SK-N-SH (cell line): ENCODE results near the gene COX14. TPM values are rescaled to one million over a fixed set of nuclear protein-coding genes. Genes with fewer than 3 reads are reported as not detected.

ENCODE experiments used
- CTCF ChIA-PET: fragments of 300-600, 350-600 bp; formaldehyde crosslinking; extraction: SDS; loops from one replicate; lab custom pipeline; 2021; lab: Yijun Ruan, JAX
- POLR2A ChIA-PET: fragments of 350-600 bp; sonication (Branson Sonifier 250); formaldehyde crosslinking; extraction: SDS; loops from one replicate; lab custom pipeline; 2020; ENCODE audit warnings: antibody characterized with exemption, inconsistent platforms; lab: Yijun Ruan, JAX
- DNase-seq: peaks from one replicate; pipeline ENCODE4 v3.0.0; 2012
- H2AFZ ChIP-seq: fragments of 200-600 bp; sonication (generic); 2 replicates; pipeline ENCODE4 v1.8.1; 2016; ENCODE audit warnings: antibody characterized with exemption, mild to moderate bottlenecking, low read depth
- H3F3A ChIP-seq: fragments of 200-600 bp; sonication (generic); replicated peaks from 2 replicates; pipeline ENCODE3; 2016; ENCODE audit warnings: antibody characterized with exemption, mild to moderate bottlenecking; ENCODE audit not compliant: insufficient read depth
- H3K27ac ChIP-seq, 2 experiments: fragments of 200-500 bp in 1 of 2; fragments of 200-600 bp in 1 of 2; sonication (Bioruptor generic) in 1 of 2; sonication (generic), shearing (Covaris generic) in 1 of 2; 2 replicates each; pipeline versions ENCODE4 v1.5.1 to v1.6.1; 2014 to 2016; ENCODE audit warnings: low read depth in 2 of 2, inconsistent platforms in 1 of 2, low read length in 1 of 2, mild to moderate bottlenecking in 1 of 2, mixed read lengths in 1 of 2
- H3K27me3 ChIP-seq: fragments of 200-600 bp; sonication (generic), shearing (Covaris generic); 2 replicates; pipeline ENCODE4 v1.6.1; 2016; ENCODE audit warnings: mixed run types; ENCODE audit not compliant: insufficient read depth
- H3K36me3 ChIP-seq, 2 experiments: fragments of 200-500 bp in 1 of 2; fragments of 200-600 bp in 1 of 2; sonication (Bioruptor generic) in 1 of 2; sonication (generic) in 1 of 2; replicated peaks in 1 of 2; 2 replicates each; pipeline versions ENCODE3 to v1.5.1; 2014 to 2016; ENCODE audit warnings: low read length in 1 of 2, mild to moderate bottlenecking in 1 of 2; ENCODE audit not compliant: insufficient read depth in 2 of 2, control insufficient read depth in 1 of 2
- H3K4me1 ChIP-seq, 2 experiments: fragments of 200-500 bp in 1 of 2; fragments of 200-600 bp in 1 of 2; sonication (Bioruptor generic) in 1 of 2; sonication (generic), shearing (Covaris generic) in 1 of 2; 2 replicates each; pipeline versions ENCODE4 v1.5.1 to v1.6.1; 2014 to 2016; ENCODE audit warnings: low read depth in 1 of 2, low read length in 1 of 2, mixed run types in 1 of 2; ENCODE audit not compliant: insufficient read depth in 2 of 2, control insufficient read depth in 1 of 2
- H3K4me2 ChIP-seq: fragments of 200-600 bp; sonication (generic), shearing (Covaris generic); 2 replicates; pipeline ENCODE4 v1.6.1; 2017; ENCODE audit warnings: mixed run types
- H3K4me3 ChIP-seq, 2 experiments: fragments of 200-500 bp in 1 of 2; fragments of 200-600 bp in 1 of 2; sonication (Bioruptor generic) in 1 of 2; sonication (generic), shearing (Covaris generic) in 1 of 2; 2 replicates each; pipeline versions ENCODE4 v1.5.1 to v1.8.1; 2014 to 2016; ENCODE audit warnings: low read depth in 2 of 2, inconsistent platforms in 1 of 2, low read length in 1 of 2, mild to moderate bottlenecking in 1 of 2, mixed read lengths in 1 of 2, moderate library complexity in 1 of 2
- H3K79me2 ChIP-seq: fragments of 200-600 bp; sonication (generic); 2 replicates; pipeline ENCODE4 v1.8.1; 2017; ENCODE audit warnings: mild to moderate bottlenecking; ENCODE audit not compliant: insufficient read depth
- H3K9ac ChIP-seq: fragments of 200-600 bp; sonication (generic); 2 replicates; pipeline ENCODE4 v1.6.1; 2017; ENCODE audit warnings: mixed run types
- H3K9me2 ChIP-seq: fragments of 200-600 bp; sonication (generic); 2 replicates; pipeline ENCODE4 v1.6.1; 2017; ENCODE audit warnings: mixed run types
- H3K9me3 ChIP-seq: fragments of 200-600 bp; sonication (generic); 2 replicates; pipeline ENCODE4 v1.6.1; 2017; ENCODE audit warnings: mixed run types, mild to moderate bottlenecking, moderate library complexity
- H4K20me1 ChIP-seq: fragments of 200-600 bp; sonication (generic); 2 replicates; pipeline ENCODE4 v1.6.1; 2017; ENCODE audit warnings: mild to moderate bottlenecking, mixed run types; ENCODE audit not compliant: insufficient read depth
- CHD2 ChIP-seq: fragments of 150-350 bp; IDR thresholded peaks from 2 replicates; pipeline ENCODE4 v1.6.1; 2018; ENCODE audit warnings: low read length; ENCODE audit not compliant: partially characterized antibody
- EZH2phosphoT487 ChIP-seq: fragments of 200-600 bp; sonication (generic); IDR thresholded peaks from 2 replicates; pipeline ENCODE4 v1.6.1; 2017; ENCODE audit warnings: low read depth, mixed run types, mild to moderate bottlenecking, antibody characterized with exemption, moderate library complexity, borderline replicate concordance
- GATA2 ChIP-seq: sonication (generic); formaldehyde crosslinking; IDR thresholded peaks from 2 replicates; pipeline ENCODE4 v1.5.0; 2020; ENCODE audit warnings: mild to moderate bottlenecking, missing genetic modification reagents
- JUND ChIP-seq: IDR thresholded peaks from 2 replicates; pipeline ENCODE4 v1.4.0; 2012
- MEF2A ChIP-seq: IDR thresholded peaks from 2 replicates; pipeline ENCODE4 v1.4.0; 2012; ENCODE audit warnings: low read depth, borderline replicate concordance
- NRF1 ChIP-seq: IDR thresholded peaks from 2 replicates; pipeline ENCODE4 v1.6.1; 2012; ENCODE audit warnings: low read depth, mild to moderate bottlenecking, low read length
- POLR2AphosphoS5 ChIP-seq: IDR thresholded peaks from 2 replicates; pipeline ENCODE4 v1.6.1; 2012; ENCODE audit warnings: low read depth, low read length
- RCOR1 ChIP-seq: fragments of 150-350 bp; IDR thresholded peaks from 2 replicates; pipeline ENCODE4 v1.6.1; 2017; ENCODE audit warnings: antibody characterized with exemption, low read length
- RXRA ChIP-seq: IDR thresholded peaks from 2 replicates; pipeline ENCODE4 v1.4.0; 2012; ENCODE audit warnings: low read depth, mild to moderate bottlenecking, borderline replicate concordance
- SIN3A ChIP-seq: IDR thresholded peaks from 2 replicates; pipeline ENCODE4 v1.6.1; 2012; ENCODE audit warnings: low read depth, mild to moderate bottlenecking, low read length, moderate library complexity, borderline replicate concordance
- TAF1 ChIP-seq: IDR thresholded peaks from 2 replicates; pipeline ENCODE4 v1.6.1; 2012; ENCODE audit warnings: low read depth, mild to moderate bottlenecking, low read length, moderate library complexity, borderline replicate concordance
- WGBS: methylation state at CpG from one replicate; pipeline ENCODE4 v1.1.6; 2017; ENCODE audit warnings: low lambda C conversion rate; 5-methylcytosine and 5-hydroxymethylcytosine counted together
- polyA plus RNA-seq, 3 experiments: library from polyadenylated mRNA; depleted of rRNA; stranded (reverse); fragments of >200 nt; gene quantifications; 2 replicates each; pipeline ENCODE4 v1.2.3, GENCODE V29; 2012
- TF ChIP-seq, protein P1 (sequence below): fragments of 150-350 bp; IDR thresholded peaks from 2 replicates; pipeline ENCODE4 v1.6.1; 2017; ENCODE audit warnings: antibody characterized with exemption, low read length, low read depth, borderline replicate concordance
- TF ChIP-seq, protein P2 (sequence below): IDR thresholded peaks from 2 replicates; pipeline ENCODE4 v1.6.1; 2012; ENCODE audit warnings: mild to moderate bottlenecking, low read depth, low read length, moderate library complexity
- TF ChIP-seq, protein P3 (sequence below): IDR thresholded peaks from 2 replicates; pipeline ENCODE4 v1.4.0; 2012; ENCODE audit warnings: low read depth, borderline replicate concordance
- TF ChIP-seq, protein P4 (sequence below): fragments of 200-600 bp; sonication (generic); IDR thresholded peaks from 2 replicates; pipeline ENCODE4 v1.6.1; 2017; ENCODE audit warnings: antibody characterized with exemption, mild to moderate bottlenecking, moderate library complexity
- TF ChIP-seq, protein P5 (sequence below): IDR thresholded peaks from 2 replicates; pipeline ENCODE4 v1.4.0; 2012; ENCODE audit warnings: low read depth, borderline replicate concordance

Gene COX14
- polyA plus RNA-seq, 1 of the 3 experiments (the other 2 are of a cell fraction) = 204 TPM

DNA sequence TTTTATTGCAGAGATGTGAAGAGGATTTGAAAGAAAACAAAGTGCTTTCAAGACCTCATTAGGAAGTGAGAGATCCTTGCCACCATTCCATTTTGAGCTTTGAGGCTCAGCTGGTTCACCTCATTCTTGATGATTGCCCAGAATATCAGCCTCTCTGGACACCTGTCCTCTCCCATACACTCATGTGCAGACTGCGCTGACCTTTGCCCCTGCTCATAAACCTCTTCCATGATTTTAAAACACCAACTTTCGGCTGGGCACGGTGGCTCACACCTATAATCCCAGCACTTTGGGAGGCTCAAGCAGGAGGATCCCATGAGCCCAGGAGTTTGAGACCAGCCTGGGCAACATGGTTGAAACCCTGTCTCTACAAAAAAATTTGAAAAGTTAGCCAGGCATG is 8.9 kb downstream of the COX14 start:
- Histone ChIP-seq H4K20me1 (no peaks in the 10 kb centered on the region), H2AFZ (no peak overlapping the region), H3K9me3 (no peaks in the 10 kb centered on the region), H3K27ac (no peak overlapping the region), H3K9ac (no peak overlapping the region), H3K4me1 (no peaks in the 10 kb centered on the region), H3K79me2 (peaks cover 44% of the 10 kb centered on the region), H3K9me2 (no peaks in the 10 kb centered on the region), H3K4me3 (no peak overlapping the region), H3K27me3 (no peaks in the 10 kb centered on the region), H3K36me3 (peaks cover 15 to 26% of the 10 kb centered on the region in 2 experiments), H3F3A (peaks cover 5% of the 10 kb centered on the region), H3K4me2 (no peak overlapping the region)
- POLR2A ChIA-PET = interaction anchor here (1.1 kb wide), 1 partner anchor 9 kb away, joined by 3 read pairs; the partner anchor contains the start of gene COX14
- no peak for DNase-seq
- 96% methylated on average over 3 of the region's 3 CpGs for WGBS
- TF ChIP-seq, protein P1, sequence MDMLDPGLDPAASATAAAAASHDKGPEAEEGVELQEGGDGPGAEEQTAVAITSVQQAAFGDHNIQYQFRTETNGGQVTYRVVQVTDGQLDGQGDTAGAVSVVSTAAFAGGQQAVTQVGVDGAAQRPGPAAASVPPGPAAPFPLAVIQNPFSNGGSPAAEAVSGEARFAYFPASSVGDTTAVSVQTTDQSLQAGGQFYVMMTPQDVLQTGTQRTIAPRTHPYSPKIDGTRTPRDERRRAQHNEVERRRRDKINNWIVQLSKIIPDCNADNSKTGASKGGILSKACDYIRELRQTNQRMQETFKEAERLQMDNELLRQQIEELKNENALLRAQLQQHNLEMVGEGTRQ = no peak
- TF ChIP-seq MEF2A = no peak
- TF ChIP-seq TAF1 = no peak
- no peak for TF ChIP-seq GATA2 (CRISPR knock-in tag)
- no peak for TF ChIP-seq RCOR1
- no peak for TF ChIP-seq RXRA
- TF ChIP-seq, protein P2, sequence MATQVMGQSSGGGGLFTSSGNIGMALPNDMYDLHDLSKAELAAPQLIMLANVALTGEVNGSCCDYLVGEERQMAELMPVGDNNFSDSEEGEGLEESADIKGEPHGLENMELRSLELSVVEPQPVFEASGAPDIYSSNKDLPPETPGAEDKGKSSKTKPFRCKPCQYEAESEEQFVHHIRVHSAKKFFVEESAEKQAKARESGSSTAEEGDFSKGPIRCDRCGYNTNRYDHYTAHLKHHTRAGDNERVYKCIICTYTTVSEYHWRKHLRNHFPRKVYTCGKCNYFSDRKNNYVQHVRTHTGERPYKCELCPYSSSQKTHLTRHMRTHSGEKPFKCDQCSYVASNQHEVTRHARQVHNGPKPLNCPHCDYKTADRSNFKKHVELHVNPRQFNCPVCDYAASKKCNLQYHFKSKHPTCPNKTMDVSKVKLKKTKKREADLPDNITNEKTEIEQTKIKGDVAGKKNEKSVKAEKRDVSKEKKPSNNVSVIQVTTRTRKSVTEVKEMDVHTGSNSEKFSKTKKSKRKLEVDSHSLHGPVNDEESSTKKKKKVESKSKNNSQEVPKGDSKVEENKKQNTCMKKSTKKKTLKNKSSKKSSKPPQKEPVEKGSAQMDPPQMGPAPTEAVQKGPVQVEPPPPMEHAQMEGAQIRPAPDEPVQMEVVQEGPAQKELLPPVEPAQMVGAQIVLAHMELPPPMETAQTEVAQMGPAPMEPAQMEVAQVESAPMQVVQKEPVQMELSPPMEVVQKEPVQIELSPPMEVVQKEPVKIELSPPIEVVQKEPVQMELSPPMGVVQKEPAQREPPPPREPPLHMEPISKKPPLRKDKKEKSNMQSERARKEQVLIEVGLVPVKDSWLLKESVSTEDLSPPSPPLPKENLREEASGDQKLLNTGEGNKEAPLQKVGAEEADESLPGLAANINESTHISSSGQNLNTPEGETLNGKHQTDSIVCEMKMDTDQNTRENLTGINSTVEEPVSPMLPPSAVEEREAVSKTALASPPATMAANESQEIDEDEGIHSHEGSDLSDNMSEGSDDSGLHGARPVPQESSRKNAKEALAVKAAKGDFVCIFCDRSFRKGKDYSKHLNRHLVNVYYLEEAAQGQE = no peak
- no peak for TF ChIP-seq JUND
- no peak for TF ChIP-seq SIN3A
- TF ChIP-seq, protein P3, sequence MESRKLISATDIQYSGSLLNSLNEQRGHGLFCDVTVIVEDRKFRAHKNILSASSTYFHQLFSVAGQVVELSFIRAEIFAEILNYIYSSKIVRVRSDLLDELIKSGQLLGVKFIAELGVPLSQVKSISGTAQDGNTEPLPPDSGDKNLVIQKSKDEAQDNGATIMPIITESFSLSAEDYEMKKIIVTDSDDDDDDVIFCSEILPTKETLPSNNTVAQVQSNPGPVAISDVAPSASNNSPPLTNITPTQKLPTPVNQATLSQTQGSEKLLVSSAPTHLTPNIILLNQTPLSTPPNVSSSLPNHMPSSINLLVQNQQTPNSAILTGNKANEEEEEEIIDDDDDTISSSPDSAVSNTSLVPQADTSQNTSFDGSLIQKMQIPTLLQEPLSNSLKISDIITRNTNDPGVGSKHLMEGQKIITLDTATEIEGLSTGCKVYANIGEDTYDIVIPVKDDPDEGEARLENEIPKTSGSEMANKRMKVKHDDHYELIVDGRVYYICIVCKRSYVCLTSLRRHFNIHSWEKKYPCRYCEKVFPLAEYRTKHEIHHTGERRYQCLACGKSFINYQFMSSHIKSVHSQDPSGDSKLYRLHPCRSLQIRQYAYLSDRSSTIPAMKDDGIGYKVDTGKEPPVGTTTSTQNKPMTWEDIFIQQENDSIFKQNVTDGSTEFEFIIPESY = no peak
- no peak for TF ChIP-seq CHD2
- TF ChIP-seq EZH2phosphoT487 = no peak
- TF ChIP-seq, protein P4, sequence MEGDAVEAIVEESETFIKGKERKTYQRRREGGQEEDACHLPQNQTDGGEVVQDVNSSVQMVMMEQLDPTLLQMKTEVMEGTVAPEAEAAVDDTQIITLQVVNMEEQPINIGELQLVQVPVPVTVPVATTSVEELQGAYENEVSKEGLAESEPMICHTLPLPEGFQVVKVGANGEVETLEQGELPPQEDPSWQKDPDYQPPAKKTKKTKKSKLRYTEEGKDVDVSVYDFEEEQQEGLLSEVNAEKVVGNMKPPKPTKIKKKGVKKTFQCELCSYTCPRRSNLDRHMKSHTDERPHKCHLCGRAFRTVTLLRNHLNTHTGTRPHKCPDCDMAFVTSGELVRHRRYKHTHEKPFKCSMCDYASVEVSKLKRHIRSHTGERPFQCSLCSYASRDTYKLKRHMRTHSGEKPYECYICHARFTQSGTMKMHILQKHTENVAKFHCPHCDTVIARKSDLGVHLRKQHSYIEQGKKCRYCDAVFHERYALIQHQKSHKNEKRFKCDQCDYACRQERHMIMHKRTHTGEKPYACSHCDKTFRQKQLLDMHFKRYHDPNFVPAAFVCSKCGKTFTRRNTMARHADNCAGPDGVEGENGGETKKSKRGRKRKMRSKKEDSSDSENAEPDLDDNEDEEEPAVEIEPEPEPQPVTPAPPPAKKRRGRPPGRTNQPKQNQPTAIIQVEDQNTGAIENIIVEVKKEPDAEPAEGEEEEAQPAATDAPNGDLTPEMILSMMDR = no peak
- no peak for TF ChIP-seq POLR2AphosphoS5
- no peak for TF ChIP-seq NRF1
- TF ChIP-seq, protein P5, sequence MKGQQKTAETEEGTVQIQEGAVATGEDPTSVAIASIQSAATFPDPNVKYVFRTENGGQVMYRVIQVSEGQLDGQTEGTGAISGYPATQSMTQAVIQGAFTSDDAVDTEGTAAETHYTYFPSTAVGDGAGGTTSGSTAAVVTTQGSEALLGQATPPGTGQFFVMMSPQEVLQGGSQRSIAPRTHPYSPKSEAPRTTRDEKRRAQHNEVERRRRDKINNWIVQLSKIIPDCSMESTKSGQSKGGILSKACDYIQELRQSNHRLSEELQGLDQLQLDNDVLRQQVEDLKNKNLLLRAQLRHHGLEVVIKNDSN = no peak
- CTCF ChIA-PET = interaction anchor here (1.2 to 10.9 kb wide), 3 partner anchors 10 to 55 kb away, joined by 3 to 84 read pairs (median 6); partner anchors contain the start of genes COX14 and SMARCD1
